Brain microvascular endothelial cell (primary cell): ENCODE measurements around the gene HSD17B11.
"Not testable (repeated sequence)": the region's sequence is repeated elsewhere in the genome, so short reads cannot be mapped to it uniquely, and the experiment has no call there.

ENCODE experiments used
- DNase-seq: peaks from one replicate; pipeline ENCODE4 v3.0.0-alpha.2; 2020
- H3K27ac ChIP-seq: fragments of 250-450 bp; sonication (Bioruptor Pico); 2 replicates; pipeline ENCODE4 v1.5.1; 2020; ENCODE audit warnings: mild to moderate bottlenecking, moderate library complexity
- H3K27me3 ChIP-seq: fragments of 250-450 bp; sonication (Bioruptor Pico); replicated peaks from 2 replicates; pipeline ENCODE4 v1.5.1; 2020; ENCODE audit warnings: mild to moderate bottlenecking
- H3K36me3 ChIP-seq: fragments of 250-450 bp; sonication (Bioruptor Pico); replicated peaks from 2 replicates; pipeline ENCODE4 v1.5.1; 2020; ENCODE audit warnings: mild to moderate bottlenecking
- H3K4me3 ChIP-seq: 2 replicates; pipeline ENCODE4 v1.5.1; 2011; ENCODE audit warnings: low read depth, mild to moderate bottlenecking, control low read depth, low read length, moderate library complexity
- CTCF ChIP-seq: IDR thresholded peaks from 2 replicates; pipeline ENCODE4 v1.5.1; 2011; ENCODE audit warnings: low read depth, mild to moderate bottlenecking, moderate library complexity, low read length, control low read depth, inconsistent platforms; ENCODE audit errors: missing control alignments
- in situ Hi-C: cut with HindIII; loops from 2 replicates; pipeline ENCODE4 v1.10.0; 2017; ENCODE audit warnings: low sequenced_read_pairs, low pct_ligation_motif_present

Gene HSD17B11

DNA sequence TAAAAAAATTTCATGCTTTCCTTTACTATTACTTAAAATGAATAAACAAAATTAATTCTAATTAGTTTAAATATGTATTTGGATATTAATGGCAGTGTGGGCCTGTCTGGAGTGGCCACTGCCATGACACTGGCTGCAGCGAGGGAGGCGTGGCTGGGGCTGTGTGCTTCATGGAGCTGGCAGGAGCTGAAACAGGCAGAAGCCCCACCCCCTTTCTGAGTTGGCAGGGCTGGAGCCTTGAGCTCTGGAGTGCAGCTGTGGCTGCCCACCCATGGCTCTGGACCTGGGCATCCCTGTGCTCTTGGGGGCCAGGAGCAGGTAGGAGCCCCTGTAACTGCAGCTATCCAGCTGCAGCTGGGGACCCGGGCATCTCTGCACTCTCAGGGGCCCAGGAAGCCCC lies 8.2 kb upstream of the HSD17B11 start:
- in situ Hi-C loops: no loop called here
- no peak for DNase-seq
- no peak for TF ChIP-seq CTCF
- H3K36me3 ChIP-seq: no peaks in the 10 kb centered on the region
- no peak overlapping the region for H3K27ac ChIP-seq
- H3K4me3 ChIP-seq: no peak overlapping the region
- H3K27me3 ChIP-seq: no peaks in the 10 kb centered on the region

- H3K27me3 ChIP-seq, DNase-seq, in situ Hi-C loops, H3K4me3 ChIP-seq, H3K27ac ChIP-seq, H3K36me3 ChIP-seq: not testable (repeated sequence)
These were observed 4.9 kb upstream of the HSD17B11 start for GRCh38 chr4:87395851-87396250.

- H3K27ac ChIP-seq, H3K4me3 ChIP-seq, DNase-seq, H3K36me3 ChIP-seq, H3K27me3 ChIP-seq, in situ Hi-C loops: not testable (repeated sequence)
These were observed 4.1 kb upstream of the HSD17B11 start for GRCh38 chr4:87395073-87395472.

- TF ChIP-seq CTCF: no peak
- Histone ChIP-seq H3K27me3 (no peaks in the 10 kb centered on the region), H3K27ac (no peak overlapping the region), H3K4me3 (no peak overlapping the region), H3K36me3 (no peaks in the 10 kb centered on the region)
- no peak for DNase-seq
- in situ Hi-C loops: no loop called here
These were observed 1.2 kb upstream of the HSD17B11 start for GRCh38 chr4:87392183-87392582.

GRCh38 chr4:87391576-87392054 lies 627 bp upstream of the HSD17B11 start:
- Histone ChIP-seq H3K4me3 (peak overlapping the region; percentile 62), H3K27ac (peak overlapping the region; percentile 65), H3K36me3 (no peaks in the 10 kb centered on the region), H3K27me3 (no peaks in the 10 kb centered on the region)
- no peak for DNase-seq
- no peak for TF ChIP-seq CTCF
- in situ Hi-C loops: no loop called here

GRCh38 chr4:87390551-87390890 lies 467 bp downstream of the HSD17B11 start:
- no peak for DNase-seq
- Histone ChIP-seq H3K27me3 (no peaks in the 10 kb centered on the region), H3K27ac (peak overlapping the region; percentile 65), H3K4me3 (peak overlapping the region; percentile 62), H3K36me3 (no peaks in the 10 kb centered on the region)
- in situ Hi-C loops: no loop called here
- TF ChIP-seq CTCF: no peak

- in situ Hi-C loops, H3K36me3 ChIP-seq, DNase-seq, H3K27ac ChIP-seq, H3K27me3 ChIP-seq: not testable (repeated sequence)
- peak overlapping the region; percentile 62 for H3K4me3 ChIP-seq
These were observed 933 bp downstream of the HSD17B11 start for GRCh38 chr4:87390055-87390454.
